ENCODE data around the gene TEAD3. TPM values are rescaled to one million over a fixed set of nuclear protein-coding genes. Genes with fewer than 3 reads are reported as not detected.

Gene TEAD3
- total RNA-seq, 4 donors from 2014 or later = 13.7 to 33.5 (median 29.3) TPM

GRCh38 chr6:35429463-35429862 is 67.4 kb downstream of the TEAD3 start:
- Histone ChIP-seq H3K27ac (no peak overlapping the region), H3K9me3 (peaks cover 0 to 26% (median 12%) of the 10 kb centered on the region in 3 donors), H3K4me3 (no peak overlapping the region), H3K36me3 (peaks cover 4 to 47% (median 5%) of the 10 kb centered on the region in 3 donors), H3K27me3 (no peaks in the 10 kb centered on the region), H3K4me1 (peaks cover 0 to 4% (median 0%) of the 10 kb centered on the region in 3 donors)
- intact Hi-C loops (cut with DNase I) = no loop called here
- WGBS, 2 donors = 91 to 92% methylated on average over 2 of the region's 2 CpGs
- DNase-seq = no peak
- TF ChIP-seq POLR2A (IDR thresholded peaks at IDR 0.05) (no peak), CTCF (IDR thresholded peaks at IDR 0.05) (no peak)

GRCh38 chr6:35428421-35429149 is 68.3 kb downstream of the TEAD3 start:
- no peaks in the 10 kb centered on the region for H3K27me3 ChIP-seq
- peaks cover 9 to 56% (median 14%) of the 10 kb centered on the region in 3 donors for H3K36me3 ChIP-seq
- peaks cover 0 to 4% (median 0%) of the 10 kb centered on the region in 3 donors for H3K4me1 ChIP-seq
- 84 to 87% methylated on average over 7 to 9 of the region's 10 CpGs for WGBS, 2 donors
- no peak for DNase-seq
- H3K4me3 ChIP-seq = no peak overlapping the region
- no peak overlapping the region for H3K27ac ChIP-seq
- TF ChIP-seq POLR2A (IDR thresholded peaks at IDR 0.05) (no peak), CTCF (IDR thresholded peaks at IDR 0.05) (no peak)
- intact Hi-C loops (cut with DNase I) = no loop called here
- peaks cover 0 to 26% (median 12%) of the 10 kb centered on the region in 3 donors for H3K9me3 ChIP-seq

- Histone ChIP-seq H3K36me3 (peaks cover 9 to 63% (median 14%) of the 10 kb centered on the region in 3 donors), H3K27ac (no peak overlapping the region), H3K4me1 (peaks cover 0 to 4% (median 0%) of the 10 kb centered on the region in 3 donors), H3K4me3 (no peak overlapping the region), H3K27me3 (no peaks in the 10 kb centered on the region), H3K9me3 (peaks cover 0 to 26% (median 12%) of the 10 kb centered on the region in 3 donors)
- WGBS, 2 donors = 75 to 85% methylated on average over 6 to 8 of the region's 9 CpGs
- no peak for TF ChIP-seq POLR2A (IDR thresholded peaks at IDR 0.05)
- no peak for TF ChIP-seq CTCF (IDR thresholded peaks at IDR 0.05)
- no peak for DNase-seq
- intact Hi-C loops (cut with DNase I) = no loop called here
These were observed 69.0 kb downstream of the TEAD3 start for GRCh38 chr6:35427851-35428321.

- Histone ChIP-seq H3K36me3 (peaks cover 9 to 67% (median 18%) of the 10 kb centered on the region in 3 donors), H3K27me3 (no peaks in the 10 kb centered on the region), H3K4me3 (no peak overlapping the region), H3K27ac (no peak overlapping the region), H3K4me1 (peaks cover 0 to 4% (median 0%) of the 10 kb centered on the region in 3 donors), H3K9me3 (peaks cover 0 to 26% (median 12%) of the 10 kb centered on the region in 3 donors)
- no CpG with 5 or more reads among the region's 5 CpGs for WGBS, 2 donors
- no peak for DNase-seq
- no peak for TF ChIP-seq CTCF (IDR thresholded peaks at IDR 0.05)
- no peak for TF ChIP-seq POLR2A (IDR thresholded peaks at IDR 0.05)
- intact Hi-C loops (cut with DNase I) = no loop called here
These were observed 69.4 kb downstream of the TEAD3 start for GRCh38 chr6:35427435-35427834.

GRCh38 chr6:35426074-35426473 is 70.8 kb downstream of the TEAD3 start:
- TF ChIP-seq POLR2A (IDR thresholded peaks at IDR 0.05) (no peak), CTCF (IDR thresholded peaks at IDR 0.05) (no peak)
- Histone ChIP-seq H3K36me3 (peaks cover 9 to 81% (median 24%) of the 10 kb centered on the region in 3 donors), H3K4me3 (no peak overlapping the region), H3K27me3 (no peaks in the 10 kb centered on the region), H3K9me3 (peaks cover 0 to 26% (median 12%) of the 10 kb centered on the region in 3 donors), H3K27ac (no peak overlapping the region), H3K4me1 (peaks cover 0 to 4% (median 0%) of the 10 kb centered on the region in 3 donors)
- no peak for DNase-seq
- 69 to 78% methylated on average over 5 to 7 of the region's 8 CpGs for WGBS, 2 donors
- intact Hi-C loops (cut with DNase I) = no loop called here

Data from esophagus squamous epithelium (tissue), 5 donors.